Esophagus muscularis mucosa (tissue), 3 donors: ENCODE data around the gene GALNT18.

Experiments used
- CTCF ChIP-seq, 3 experiments: fragments of 200-600 bp in 2 of 3; fragments of 450-650 bp in 1 of 3; sonication (generic) in 2 of 3; IDR thresholded peaks; one replicate each; pipeline ENCODE4 v1.5.1; 2017 to 2019; ENCODE audit warnings: antibody characterized with exemption in 3 of 3, mild to moderate bottlenecking in 2 of 3, moderate library complexity in 1 of 3
- POLR2AphosphoS5 ChIP-seq, 2 donors: sonication (generic); formaldehyde crosslinking; IDR thresholded peaks; one replicate each; pipeline ENCODE4 v1.6.1; 2017; ENCODE audit warnings: antibody characterized with exemption in 2 of 2

GRCh38 chr11:11349870-11350337, 271.9 kb downstream of the GALNT18 start:
- peak in 1 of 2 donors; percentile 15 for TF ChIP-seq POLR2AphosphoS5 (IDR thresholded peaks at IDR 0.05)
- TF ChIP-seq CTCF (IDR thresholded peaks at IDR 0.05), result no peak
